SJSA1 (cell line): ENCODE data around the gene TMC6. TPM values are rescaled to one million over a fixed set of nuclear protein-coding genes. Genes with fewer than 3 reads are reported as not detected.

Experiments
- total RNA-seq: library from RNA; depleted of rRNA; stranded (reverse); fragments of >200 nt; shearing (Covaris generic); gene quantifications from 2 replicates; pipeline ENCODE4 v1.2.3, GENCODE V29; 2014; rRNA removed

TMC6 gene
- total RNA-seq, 1 experiment from 2014 or later: 0.53 TPM

Other genes starting within 250 kb of the TMC6 start
- gene TNRC6C, start 170.1 kb downstream of the TMC6 start, total RNA-seq: 4.6 and 9.6 TPM in 2 replicates
- not detected in 2 replicates for gene TMC8, start 2.0 kb upstream of the TMC6 start, total RNA-seq
- not detected in 2 replicates for gene C17orf99, start 17.6 kb upstream of the TMC6 start, total RNA-seq
- gene SYNGR2, start 39.8 kb upstream of the TMC6 start, total RNA-seq: 23.7 and 25.3 TPM in 2 replicates
- gene TK1, start 58.3 kb upstream of the TMC6 start, total RNA-seq: 305 and 456 TPM in 2 replicates
- 16.5 and 27.7 TPM in 2 replicates for gene AFMID, start 58.6 kb upstream of the TMC6 start, total RNA-seq
- gene BIRC5, start 85.5 kb upstream of the TMC6 start, total RNA-seq: 301 and 370 TPM in 2 replicates
- not detected in 2 replicates for gene TMEM235, start 102.9 kb upstream of the TMC6 start, total RNA-seq
- gene SOCS3, start 231.3 kb upstream of the TMC6 start, total RNA-seq: 44.7 and 71.9 TPM in 2 replicates
- 43.6 and 64.1 TPM in 2 replicates for gene PGS1, start 249.9 kb upstream of the TMC6 start, total RNA-seq